ENCODE data around the gene CIB4.
"Not testable (repeated sequence)": the region's sequence is repeated elsewhere in the genome, so short reads cannot be mapped to it uniquely, and the experiment has no call there.

Gene CIB4

GRCh38 chr2:26580151-26580550 lies 61.0 kb downstream of the CIB4 start:
- DNase-seq: no peak

- DNase-seq: no peak
Measured at GRCh38 chr2:26579723-26580040, 61.5 kb downstream of the CIB4 start.

- no peak for DNase-seq
Measured at GRCh38 chr2:26579025-26579722, 62.0 kb downstream of the CIB4 start.

GRCh38 chr2:26578581-26578980 lies 62.6 kb downstream of the CIB4 start:
- DNase-seq: no peak

GRCh38 chr2:26578113-26578458 lies 63.1 kb downstream of the CIB4 start:
- DNase-seq: no peak

DNA sequence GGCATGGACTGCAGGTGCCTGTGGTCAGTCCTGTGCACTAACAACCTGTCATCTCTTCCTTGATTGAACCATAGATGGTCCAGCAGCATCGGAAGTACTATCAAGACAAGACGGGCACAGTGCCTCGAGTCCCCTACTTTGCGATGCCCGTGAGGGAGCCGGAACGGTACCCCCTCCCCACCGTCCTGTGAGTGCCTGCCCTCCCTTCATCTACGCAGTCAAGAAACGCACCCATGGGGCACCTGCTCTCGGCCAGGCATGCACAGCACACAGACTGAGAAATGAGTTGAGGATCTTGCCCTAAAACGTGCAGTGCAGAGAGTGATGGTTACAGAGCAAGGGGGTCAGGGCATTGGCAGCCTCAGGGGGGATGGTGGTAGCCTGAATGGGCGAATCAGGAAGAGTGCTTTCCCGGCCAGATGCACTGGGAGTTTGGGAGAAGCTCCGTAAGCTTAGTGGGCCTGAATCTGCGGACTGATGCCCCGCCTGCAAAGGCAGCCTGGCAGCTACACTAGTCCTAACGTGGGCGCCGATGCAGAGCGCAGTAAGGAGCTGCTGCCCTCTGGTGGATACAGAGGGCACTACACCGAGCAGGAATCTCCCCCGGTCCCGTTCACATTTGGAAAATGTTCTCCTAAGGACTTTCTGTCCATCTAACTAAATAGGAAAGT lies 63.6 kb downstream of the CIB4 start:
- no peak for DNase-seq

DNA sequence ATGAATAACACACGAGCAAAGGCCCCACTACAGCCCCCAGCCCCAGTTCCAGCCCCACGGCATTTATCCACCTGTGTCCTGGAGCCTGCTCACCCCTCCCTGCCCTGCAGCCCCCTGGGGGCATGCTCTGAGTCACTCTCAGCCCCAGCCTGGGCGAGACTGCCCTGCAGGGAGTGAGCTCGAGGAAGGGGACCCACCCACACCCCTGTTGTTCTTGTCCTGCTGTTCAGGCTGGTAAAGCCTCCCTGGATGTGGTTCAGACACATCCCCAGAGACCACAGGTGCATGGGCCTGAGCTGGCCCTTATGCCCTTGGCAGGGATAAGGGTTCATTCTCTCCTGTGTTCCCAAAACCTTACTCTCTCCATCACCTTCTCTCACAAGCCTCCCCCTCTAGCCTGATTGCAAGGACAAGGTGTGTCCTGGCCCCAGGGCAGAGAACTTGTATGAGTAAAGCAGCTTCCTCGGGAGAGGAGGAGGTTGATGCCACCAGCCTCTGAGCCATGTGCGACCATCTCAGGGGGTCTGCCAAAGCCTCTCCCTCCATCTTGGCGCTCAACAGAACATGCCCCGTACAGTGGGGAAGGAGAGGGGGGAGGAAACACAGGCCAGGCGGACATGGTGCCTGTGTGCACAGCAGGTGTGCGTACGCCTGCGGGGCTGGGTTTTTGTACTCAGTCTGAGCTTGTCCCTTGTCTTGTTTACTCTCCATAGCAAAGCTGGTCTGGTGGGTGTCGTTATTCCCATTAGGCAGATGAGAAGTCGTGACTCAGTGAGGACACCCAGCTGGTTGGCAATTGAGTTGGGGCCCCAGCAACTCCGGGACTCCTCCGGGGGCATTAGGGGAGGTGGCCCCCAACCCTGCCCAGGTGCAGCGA lies 64.4 kb downstream of the CIB4 start:
- DNase-seq: no peak

GRCh38 chr2:26575836-26576564 lies 65.2 kb downstream of the CIB4 start:
- DNase-seq: no peak

GRCh38 chr2:26574900-26575560 lies 66.1 kb downstream of the CIB4 start:
- DNase-seq: no peak

GRCh38 chr2:26574066-26574899 lies 66.9 kb downstream of the CIB4 start:
- DNase-seq: no peak

GRCh38 chr2:26573241-26573925 lies 67.8 kb downstream of the CIB4 start:
- DNase-seq: no peak

DNA sequence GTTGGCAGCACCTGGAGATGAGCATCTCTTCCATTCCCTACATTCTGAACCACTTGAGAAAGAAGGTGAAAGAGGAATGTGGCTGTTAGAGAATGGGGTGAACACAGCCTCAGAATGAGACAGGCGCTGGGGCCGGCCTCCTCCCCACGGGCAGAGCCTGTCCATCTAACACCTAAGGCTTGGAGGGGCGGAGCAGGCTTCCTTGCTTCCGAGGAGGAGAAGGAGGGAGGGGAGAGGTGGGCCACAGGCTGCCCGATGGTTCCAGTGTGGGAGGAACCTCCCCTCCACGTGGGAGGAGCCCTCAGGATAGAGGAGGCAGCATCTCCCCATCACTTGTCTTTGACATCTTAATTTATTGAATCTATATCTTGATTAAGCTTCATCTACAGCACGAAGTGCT lies 68.6 kb downstream of the CIB4 start:
- DNase-seq: no peak

DNA sequence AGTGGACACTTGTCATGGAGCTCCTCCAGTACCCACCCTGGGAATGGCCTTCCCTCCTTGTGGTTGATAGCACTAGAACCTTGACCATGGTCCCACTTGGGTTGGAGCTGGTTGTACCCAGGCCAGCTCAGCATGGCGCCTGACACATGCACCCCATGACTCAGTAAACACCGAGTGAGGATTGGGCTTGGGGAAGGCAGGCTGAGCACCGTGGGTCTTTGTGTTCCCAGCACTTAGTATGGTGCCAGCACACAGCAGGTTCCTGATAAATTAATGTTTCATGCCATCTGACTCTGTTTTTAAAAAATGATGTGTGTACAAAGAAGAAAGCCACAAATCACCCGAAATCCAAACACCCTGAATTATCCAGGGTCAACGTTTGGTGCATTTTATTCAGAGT lies 69.8 kb downstream of the CIB4 start:
- DNase-seq: no peak

GRCh38 chr2:26570083-26570430 lies 71.1 kb downstream of the CIB4 start:
- no peak for DNase-seq

DNA sequence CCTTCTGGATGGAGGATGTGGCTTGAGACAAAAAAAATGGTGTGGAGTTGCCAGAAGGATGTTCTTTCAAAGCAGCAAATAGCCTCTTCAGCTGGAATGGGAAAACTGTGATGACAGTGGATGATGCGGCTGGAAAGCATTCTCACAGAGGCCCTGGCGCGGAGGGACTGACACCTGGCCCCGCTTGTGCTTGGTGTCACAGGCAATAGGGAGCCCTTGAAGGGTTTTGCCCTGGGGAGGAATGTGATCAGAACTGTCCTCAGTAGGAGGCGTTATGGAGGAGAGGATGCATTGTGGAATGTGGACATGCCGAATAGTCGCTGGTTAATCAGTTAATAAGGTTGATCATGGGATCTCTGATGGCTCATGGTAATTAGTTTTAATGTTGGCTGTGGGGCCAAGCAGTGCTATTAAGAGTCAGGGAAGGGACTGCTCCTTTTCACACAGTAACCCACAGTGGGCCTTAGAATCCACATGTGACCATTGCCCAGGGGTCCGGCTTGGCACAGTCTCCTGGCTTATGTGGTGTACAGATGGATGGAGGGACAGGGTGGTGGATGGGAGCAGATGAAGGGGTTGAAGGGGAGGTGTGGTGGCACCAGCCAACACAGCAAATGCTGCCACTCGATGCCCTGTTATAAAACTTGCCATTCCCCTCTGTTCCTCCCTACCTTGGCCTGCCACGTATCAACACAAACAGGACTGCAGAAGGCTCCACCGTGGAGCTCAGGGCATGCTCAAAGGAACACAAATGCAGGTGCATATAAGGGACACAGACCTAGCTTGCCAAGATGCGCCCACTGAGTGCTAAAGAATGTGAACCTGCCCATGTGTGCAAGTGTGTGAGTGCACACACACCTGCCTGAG lies 71.7 kb downstream of the CIB4 start:
- no peak for DNase-seq

DNA sequence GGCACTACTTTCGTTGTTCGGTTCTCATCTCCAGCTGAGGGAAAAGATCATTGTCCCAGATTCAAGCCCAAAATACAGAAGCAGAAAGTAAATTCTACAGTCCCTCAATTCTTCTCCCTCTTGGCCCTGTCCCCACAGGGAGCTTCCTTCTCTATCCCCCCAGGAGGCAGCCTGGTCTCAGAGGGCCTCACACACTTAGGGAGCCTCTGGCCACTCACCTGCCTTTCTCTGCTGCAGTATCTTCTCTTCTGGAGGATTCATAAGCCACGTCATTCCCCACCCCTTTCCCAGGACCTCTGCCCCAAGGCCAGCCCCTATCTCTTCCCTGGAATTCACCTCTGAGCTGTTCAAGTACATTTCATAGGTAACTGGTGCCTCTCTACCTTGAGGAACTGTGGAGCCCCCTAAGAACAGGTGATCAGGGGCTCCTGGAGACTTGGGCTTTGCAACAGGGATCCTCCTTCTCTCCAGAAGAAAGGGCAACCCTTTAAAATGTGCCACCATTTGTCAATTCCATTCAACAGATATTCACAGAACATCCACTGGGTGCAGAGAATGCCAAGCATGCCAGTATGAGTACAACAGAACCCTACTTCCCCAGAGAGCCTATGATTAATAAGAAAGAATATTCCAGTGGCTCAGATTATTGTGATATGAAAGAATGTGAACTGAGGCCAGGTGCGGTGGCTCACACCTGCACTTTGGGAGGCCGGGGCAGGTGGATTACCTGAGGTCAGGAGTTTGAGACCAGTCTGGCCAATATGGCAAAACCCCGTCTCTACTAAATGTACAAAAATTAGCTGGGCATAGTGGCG lies 72.9 kb downstream of the CIB4 start:
- no peak for DNase-seq

GRCh38 chr2:26567534-26567933 lies 73.6 kb downstream of the CIB4 start:
- DNase-seq: no peak

GRCh38 chr2:26566731-26567130 lies 74.4 kb downstream of the CIB4 start:
- DNase-seq: not testable (repeated sequence)

- no peak for DNase-seq
Measured at GRCh38 chr2:26566081-26566375, 75.1 kb downstream of the CIB4 start.

Data from SIG-M5 (cell line).